ENCODE measurements around the gene IRF2BP1.

IRF2BP1 gene, protein sequence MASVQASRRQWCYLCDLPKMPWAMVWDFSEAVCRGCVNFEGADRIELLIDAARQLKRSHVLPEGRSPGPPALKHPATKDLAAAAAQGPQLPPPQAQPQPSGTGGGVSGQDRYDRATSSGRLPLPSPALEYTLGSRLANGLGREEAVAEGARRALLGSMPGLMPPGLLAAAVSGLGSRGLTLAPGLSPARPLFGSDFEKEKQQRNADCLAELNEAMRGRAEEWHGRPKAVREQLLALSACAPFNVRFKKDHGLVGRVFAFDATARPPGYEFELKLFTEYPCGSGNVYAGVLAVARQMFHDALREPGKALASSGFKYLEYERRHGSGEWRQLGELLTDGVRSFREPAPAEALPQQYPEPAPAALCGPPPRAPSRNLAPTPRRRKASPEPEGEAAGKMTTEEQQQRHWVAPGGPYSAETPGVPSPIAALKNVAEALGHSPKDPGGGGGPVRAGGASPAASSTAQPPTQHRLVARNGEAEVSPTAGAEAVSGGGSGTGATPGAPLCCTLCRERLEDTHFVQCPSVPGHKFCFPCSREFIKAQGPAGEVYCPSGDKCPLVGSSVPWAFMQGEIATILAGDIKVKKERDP

DNA sequence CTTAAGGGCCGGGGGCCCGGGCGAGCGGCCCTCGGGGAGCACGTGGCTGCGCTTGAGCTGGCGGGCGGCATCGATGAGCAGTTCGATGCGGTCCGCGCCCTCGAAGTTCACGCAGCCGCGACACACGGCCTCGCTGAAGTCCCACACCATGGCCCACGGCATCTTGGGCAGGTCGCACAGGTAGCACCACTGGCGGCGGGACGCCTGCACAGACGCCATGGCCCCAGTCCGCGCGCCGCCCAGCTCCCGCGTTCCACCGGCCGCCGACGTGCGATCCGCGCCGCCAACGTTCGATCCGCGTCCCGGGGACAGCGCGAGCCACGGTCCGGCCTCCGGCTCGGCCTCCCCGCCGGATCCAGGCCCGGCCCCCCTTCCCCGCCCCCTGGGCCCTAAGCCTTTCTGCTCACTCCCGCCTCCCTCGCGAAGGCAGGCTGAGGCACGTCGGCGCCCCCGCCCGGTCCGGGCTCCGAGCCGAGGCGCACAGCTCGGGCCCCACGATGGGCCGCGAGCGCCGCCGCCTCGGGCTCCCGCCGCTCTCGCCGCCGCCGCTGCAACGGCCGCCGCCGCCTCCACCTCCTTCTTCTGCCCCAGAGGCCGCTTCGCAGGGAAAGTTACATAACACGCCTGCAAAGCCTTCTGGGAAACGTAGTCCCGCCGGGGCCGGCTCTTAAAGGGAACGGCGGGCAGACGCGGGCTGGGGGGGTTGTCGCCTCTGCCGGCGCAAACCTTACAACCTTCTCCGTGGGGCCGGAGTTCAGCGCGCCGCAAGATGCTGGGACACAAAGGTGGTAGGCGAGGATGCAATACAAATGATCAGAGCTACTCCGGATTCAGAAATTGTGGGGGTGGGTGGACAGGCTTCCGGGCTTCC lies at the start of gene IRF2BP1:
Gene IRF2BP1, minus strand, starts transcription at position 586 of the 871 bp plus-strand sequence. Its CDS starts 367 bp downstream, at position 219.
- DNase-seq (ENCODE audit: low read depth in 3 of 3) = peak; percentile 74 to 86 (median 86)

GRCh38 chr19:45935267-45935666 lies 49.3 kb upstream of the IRF2BP1 start:
- no peak for DNase-seq (ENCODE audit: low read depth in 3 of 3)

GRCh38 chr19:45934551-45935230 lies 48.8 kb upstream of the IRF2BP1 start:
- no peak for DNase-seq (ENCODE audit: low read depth in 3 of 3)

- no peak for DNase-seq (ENCODE audit: low read depth in 3 of 3)
These were observed 47.8 kb upstream of the IRF2BP1 start for GRCh38 chr19:45933759-45934158.

GRCh38 chr19:45931055-45931454 lies 45.1 kb upstream of the IRF2BP1 start:
- no peak for DNase-seq (ENCODE audit: low read depth in 3 of 3)

DNA sequence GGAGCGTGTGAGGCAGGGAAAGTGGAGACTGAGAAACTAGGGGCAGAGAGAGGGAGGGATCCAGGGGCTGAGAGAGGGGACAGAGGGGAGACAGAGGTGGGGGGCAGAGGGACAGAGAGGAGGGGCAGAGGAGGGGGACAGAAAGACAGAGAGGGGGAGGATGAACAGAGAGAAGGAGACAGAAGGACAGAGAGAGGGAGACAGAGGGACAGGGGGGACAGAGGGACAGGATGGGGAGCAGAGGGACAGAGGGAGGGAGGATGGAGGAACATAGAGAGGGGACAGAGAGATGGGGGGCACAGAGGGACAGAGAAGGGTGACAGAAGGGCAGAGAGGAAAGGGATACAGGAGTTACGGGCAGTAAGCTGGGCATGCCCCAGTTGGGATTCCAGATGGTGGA lies 43.3 kb upstream of the IRF2BP1 start:
- no peak for DNase-seq (ENCODE audit: low read depth in 3 of 3)

- peak; percentile 69 to 85 (median 73) for DNase-seq (ENCODE audit: low read depth in 3 of 3)
These were observed 41.8 kb upstream of the IRF2BP1 start for GRCh38 chr19:45927565-45928261.

- DNase-seq (ENCODE audit: low read depth in 3 of 3) = no peak
These were observed 39.0 kb upstream of the IRF2BP1 start for GRCh38 chr19:45924891-45925447.

DNA sequence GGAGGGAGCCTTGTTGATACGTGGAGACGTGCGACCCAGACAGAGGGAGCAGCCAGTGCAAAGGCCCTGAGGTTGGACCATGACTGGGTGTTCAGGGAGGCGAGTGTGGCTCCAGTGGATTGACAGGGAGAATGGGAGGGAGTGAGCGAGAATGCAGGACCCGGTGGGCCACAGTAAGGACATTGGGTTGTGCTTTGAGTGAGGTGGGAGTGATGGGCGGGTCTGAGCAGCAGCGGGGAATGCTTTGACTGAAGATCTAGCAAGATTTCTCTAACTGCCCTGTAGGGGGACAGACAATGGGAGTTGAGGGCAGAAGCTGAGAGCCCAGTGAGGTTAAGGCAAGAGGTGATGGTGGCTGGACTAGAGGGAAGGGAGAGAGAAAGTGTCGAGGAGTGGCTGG lies 36.3 kb upstream of the IRF2BP1 start:
- no peak for DNase-seq (ENCODE audit: low read depth in 3 of 3)

DNA sequence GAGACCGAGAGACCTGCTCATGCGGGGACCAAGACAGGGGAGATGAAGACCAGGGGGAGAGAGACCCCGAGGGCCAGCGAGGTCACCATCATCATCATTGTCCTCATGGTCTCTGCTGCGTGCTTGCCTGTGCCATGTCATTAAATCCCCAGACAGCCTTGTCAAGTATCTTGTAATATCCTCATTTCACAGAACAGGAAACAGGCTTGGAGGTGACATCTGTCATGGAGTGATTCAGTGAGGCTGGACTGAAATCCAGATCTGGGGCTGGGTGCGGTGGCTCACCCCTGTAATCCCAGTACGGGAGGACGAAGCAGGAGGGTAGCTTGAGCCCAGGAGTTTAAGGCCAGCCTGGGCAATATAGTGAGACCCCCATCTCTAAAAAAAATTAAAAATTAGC lies 34.5 kb upstream of the IRF2BP1 start:
- no peak for DNase-seq (ENCODE audit: low read depth in 3 of 3)

DNA sequence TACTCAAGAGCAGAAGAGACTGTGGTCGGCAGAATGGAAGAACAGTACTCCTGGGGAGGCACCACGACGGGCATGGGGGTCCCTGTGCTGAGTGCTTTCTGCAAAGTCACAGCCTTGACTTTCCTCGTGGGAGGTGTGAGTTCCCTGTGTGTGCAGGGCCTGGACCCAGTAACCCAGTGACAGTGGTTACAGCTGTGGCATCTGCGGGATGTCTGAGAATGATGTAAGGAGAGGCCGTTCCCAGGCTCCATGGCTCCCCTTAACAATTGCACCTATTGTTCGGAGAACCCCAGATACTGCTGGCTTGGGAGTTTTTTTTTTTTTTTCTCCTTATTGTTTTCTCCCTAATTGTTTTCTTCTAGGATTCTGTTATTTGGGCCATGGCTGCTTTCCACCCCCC lies 33.7 kb upstream of the IRF2BP1 start:
- no peak for DNase-seq (ENCODE audit: low read depth in 3 of 3)

DNA sequence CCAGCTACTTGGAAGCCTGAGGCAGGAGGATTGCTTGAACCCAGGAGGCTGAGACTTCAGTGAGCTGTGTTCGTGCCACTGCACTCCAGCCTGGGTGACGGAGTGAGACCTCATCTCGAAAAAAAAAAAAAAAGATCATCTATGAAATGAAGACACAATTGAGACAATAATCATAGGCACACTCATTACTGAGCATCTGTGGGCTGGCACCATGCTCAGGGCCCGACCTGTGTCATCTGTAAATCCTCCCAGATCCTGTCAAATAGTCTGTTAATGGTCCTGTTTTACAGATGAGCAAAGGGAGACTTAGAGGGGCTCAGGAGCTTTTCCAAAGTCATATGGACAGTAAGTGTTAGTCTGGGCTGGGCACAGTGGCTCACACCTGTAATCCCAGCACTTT lies 32.8 kb upstream of the IRF2BP1 start:
- DNase-seq (ENCODE audit: low read depth in 3 of 3) = no peak

DNA sequence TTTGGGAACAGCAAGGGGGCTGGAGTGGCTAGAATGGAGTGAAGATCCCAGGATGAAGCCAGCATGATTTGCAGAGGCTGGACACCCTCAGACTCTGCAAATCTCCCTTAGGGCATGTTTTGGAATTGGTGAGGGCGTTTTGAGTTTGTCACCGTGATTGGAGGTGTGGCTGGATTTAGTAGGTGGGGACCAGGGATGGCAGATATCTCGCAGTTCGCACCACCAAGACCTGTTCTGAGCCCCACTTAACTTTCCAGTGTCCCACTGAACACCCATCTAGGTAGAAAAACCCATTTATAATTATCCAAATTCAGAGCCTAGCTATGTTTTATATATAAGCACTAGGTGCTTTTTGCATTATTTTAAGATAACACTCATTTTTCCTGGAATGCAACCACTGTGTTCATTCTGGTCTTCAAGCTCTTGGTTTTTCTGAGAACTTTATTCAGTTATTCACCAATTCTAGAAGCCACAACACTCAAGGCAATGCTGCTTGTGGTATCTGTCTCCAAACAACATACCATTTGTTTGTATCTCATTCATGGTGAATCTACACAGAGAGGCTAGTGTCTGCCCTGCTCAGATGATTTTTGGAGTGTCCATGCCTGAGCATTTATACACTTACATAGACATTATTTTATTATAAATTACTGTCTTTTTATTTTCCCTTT lies 31.6 kb upstream of the IRF2BP1 start:
- no peak for DNase-seq (ENCODE audit: low read depth in 3 of 3)

DNA sequence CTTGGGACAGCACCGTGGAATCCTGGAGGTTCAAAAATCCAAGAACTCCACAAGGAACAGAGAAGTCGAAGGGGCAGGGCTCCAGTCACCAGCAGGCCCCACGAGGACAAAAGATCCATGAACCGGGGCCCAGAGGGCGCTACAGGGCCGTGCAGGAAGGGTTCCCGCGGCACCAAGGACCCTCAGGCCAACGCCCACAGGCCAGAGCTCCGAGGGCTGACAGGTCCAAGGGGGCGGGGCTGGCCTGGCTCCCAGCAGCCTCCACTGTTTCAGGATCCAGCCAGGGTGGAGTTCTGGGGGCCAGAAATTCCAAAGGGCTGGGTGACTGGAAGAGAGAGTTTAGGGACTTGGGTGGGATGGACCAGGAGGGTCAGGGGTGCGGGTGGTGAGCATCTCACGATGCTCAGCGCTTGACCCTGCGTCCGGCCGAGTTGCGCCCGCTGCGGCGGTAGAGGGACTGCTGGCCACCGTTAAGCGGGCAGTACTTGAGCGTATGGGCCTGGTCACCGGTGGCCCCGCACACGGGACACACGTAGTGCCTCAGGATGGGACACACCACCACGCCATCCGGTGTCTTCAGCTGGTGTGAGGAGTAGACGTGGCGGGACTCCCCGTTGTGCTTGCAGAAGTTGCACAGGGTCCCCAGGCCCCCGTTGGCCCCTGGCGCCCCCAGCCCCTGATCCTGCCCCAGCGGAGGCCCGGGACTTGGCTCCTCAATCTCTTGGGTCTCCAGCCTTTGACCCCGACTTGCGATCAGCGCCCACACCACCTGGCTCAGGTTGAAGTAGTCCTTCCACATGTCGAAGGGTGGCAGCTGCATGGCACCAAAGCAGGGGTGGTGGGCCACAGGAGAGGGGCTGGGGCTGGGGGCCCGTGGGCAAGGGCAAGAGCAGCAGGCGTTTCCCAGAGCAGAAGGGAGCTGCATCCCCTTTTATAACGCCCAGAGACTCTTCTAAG lies 28.2 kb upstream of the IRF2BP1 start, which contains the start of gene NANOS2:
Gene NANOS2, minus strand, starts transcription at position 905 of the 957 bp plus-strand sequence. Its CDS starts 85 bp downstream, at position 820.
- no peak for DNase-seq (ENCODE audit: low read depth in 3 of 3)

DNA sequence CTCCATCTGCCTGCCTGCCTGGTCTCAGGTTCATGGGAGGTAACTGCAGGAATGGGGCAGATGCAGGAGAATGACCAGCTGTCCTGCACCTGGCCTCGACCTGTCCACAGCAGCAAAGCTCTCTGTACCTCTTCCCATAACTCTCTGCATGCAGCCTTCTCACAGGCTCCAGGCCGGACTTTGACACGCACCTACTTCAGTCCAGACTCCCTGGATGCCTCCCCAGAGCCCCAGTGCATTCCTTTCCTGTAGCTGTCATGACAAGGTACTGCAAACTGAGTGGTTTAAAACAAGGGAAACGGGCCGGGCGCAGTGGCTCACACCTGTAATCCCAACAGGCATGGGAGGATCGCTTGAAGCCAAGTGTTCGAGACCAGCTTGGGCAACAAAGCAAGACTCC lies 25.4 kb upstream of the IRF2BP1 start:
- DNase-seq (ENCODE audit: low read depth in 3 of 3) = no peak

DNA sequence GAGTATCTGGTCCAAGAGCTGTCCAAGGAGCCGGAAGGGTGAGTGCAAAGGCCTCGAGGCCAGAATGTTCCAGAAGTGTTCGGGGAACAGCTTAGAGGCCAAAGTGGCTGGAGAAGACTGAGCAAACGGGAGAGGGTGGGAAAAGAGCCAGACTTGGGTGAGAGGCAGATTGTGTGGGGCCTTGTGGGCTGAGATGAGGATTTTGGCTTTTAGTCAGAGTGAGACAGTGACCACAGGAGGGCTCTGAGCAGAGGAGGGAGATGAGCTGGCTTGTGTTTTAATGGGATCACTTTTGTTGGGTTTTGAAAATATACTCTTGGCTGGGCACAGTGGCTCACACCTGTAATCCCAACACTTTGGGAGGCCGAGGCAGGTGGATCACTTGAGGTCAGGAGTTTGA lies 23.0 kb upstream of the IRF2BP1 start:
- DNase-seq (ENCODE audit: low read depth in 3 of 3) = no peak

DNA sequence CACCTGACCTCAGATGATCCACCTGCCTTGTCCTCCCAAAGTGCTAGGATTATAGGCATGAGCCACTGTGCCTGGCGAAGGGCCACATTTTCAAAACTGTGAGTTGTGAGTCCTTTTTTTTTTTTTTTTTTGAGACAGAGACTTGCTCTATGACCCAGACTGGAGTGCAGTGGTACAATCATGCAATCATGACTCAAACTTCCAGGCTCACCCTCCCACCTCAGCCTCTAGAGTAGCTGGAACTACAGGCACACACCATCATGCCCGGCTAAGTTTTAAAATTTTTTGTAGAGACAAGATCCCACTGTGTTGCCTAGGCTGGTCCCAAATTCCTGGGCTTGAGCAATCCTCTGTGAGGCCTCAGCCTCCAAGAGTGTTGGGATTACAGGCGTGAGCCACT lies 20.3 kb upstream of the IRF2BP1 start:
- DNase-seq (ENCODE audit: low read depth in 3 of 3) = no peak

GRCh38 chr19:45905011-45905410 lies 19.1 kb upstream of the IRF2BP1 start:
- DNase-seq (ENCODE audit: low read depth in 3 of 3) = no peak

Measured in stimulated activated CD4-positive, alpha-beta T cell treated with anti-CD3 and anti-CD28 coated beads, TNF-alpha, amount 100 ng/mL, for 24 hours (primary cell).